Mesendoderm (in vitro differentiated cells): ENCODE results near the gene PPP2R5C.

Source experiments
- DNase-seq: peaks from one replicate; pipeline ENCODE4 v3.0.0; 2013
- H2AK5ac ChIP-seq: 2 replicates; pipeline ENCODE4 v1.6.1; 2013; ENCODE audit warnings: low read length, inconsistent platforms
- H2BK120ac ChIP-seq: 2 replicates; pipeline ENCODE4 v1.6.1; 2013; ENCODE audit warnings: low read depth, mild to moderate bottlenecking, low read length, moderate library complexity, mixed read lengths
- H2BK15ac ChIP-seq: replicated peaks from 2 replicates; pipeline ENCODE4 v1.6.1; 2013; ENCODE audit warnings: low read depth, mild to moderate bottlenecking, moderate library complexity
- H2BK5ac ChIP-seq: 2 replicates; pipeline ENCODE4 v1.6.1; 2013; ENCODE audit warnings: low read length, inconsistent platforms
- H3K18ac ChIP-seq: 2 replicates; pipeline ENCODE4 v1.6.1; 2013; ENCODE audit warnings: mild to moderate bottlenecking, low read length, mixed read lengths
- H3K23ac ChIP-seq: one replicate; pipeline ENCODE4 v1.6.1; 2013; ENCODE audit warnings: low read length
- H3K27ac ChIP-seq: 2 replicates; pipeline ENCODE4 v1.5.1; 2013; ENCODE audit warnings: low read depth, mild to moderate bottlenecking, inconsistent platforms, low read length, moderate library complexity
- H3K27me3 ChIP-seq: 2 replicates; pipeline ENCODE4 v1.6.1; 2013; ENCODE audit warnings: low read length, control low read depth, mild to moderate bottlenecking, inconsistent platforms; ENCODE audit not compliant: insufficient read depth, poor library complexity
- H3K36me3 ChIP-seq: 2 replicates; pipeline ENCODE4 v1.6.1; 2013; ENCODE audit warnings: low read length, inconsistent platforms; ENCODE audit not compliant: control insufficient read depth, insufficient read depth
- H3K4ac ChIP-seq: one replicate; pipeline ENCODE4 v1.6.1; 2013; ENCODE audit warnings: low read depth, mild to moderate bottlenecking, low read length, moderate library complexity
- H3K4me1 ChIP-seq: 2 replicates; pipeline ENCODE4 v1.6.1; 2013; ENCODE audit warnings: low read depth, low read length, inconsistent platforms; ENCODE audit not compliant: control insufficient read depth
- H3K4me2 ChIP-seq: 2 replicates; pipeline ENCODE4 v1.6.1; 2013; ENCODE audit warnings: low read length
- H3K4me3 ChIP-seq: 2 replicates; pipeline ENCODE4 v1.5.1; 2013; ENCODE audit warnings: mild to moderate bottlenecking, low read length
- H3K56ac ChIP-seq: one replicate; pipeline ENCODE4 v1.6.1; 2013; ENCODE audit warnings: low read length
- H3K79me1 ChIP-seq: 2 replicates; pipeline ENCODE4 v1.6.1; 2013; ENCODE audit warnings: low read length, inconsistent platforms
- H3K79me2 ChIP-seq: 2 replicates; pipeline ENCODE4 v1.6.1; 2013; ENCODE audit warnings: mild to moderate bottlenecking, low read length; ENCODE audit not compliant: control insufficient read depth, insufficient read depth
- H3K9ac ChIP-seq: 2 replicates; pipeline ENCODE4 v1.6.1; 2013; ENCODE audit warnings: low read length, inconsistent platforms
- H4K5ac ChIP-seq: one replicate; pipeline ENCODE4 v1.6.1; 2013; ENCODE audit warnings: low read length
- H4K8ac ChIP-seq: one replicate; pipeline ENCODE4 v1.6.1; 2013; ENCODE audit warnings: low read depth, mild to moderate bottlenecking, control low read depth, low read length, moderate library complexity
- WGBS: extraction: QIAGEN DNeasy Blood & Tissue Kit; methylation state at CpG from one replicate; pipeline ENCODE4 v1.1.7; 2013; ENCODE audit warnings: low lambda C conversion rate, missing lambda C conversion rate; ENCODE audit not compliant: insufficient coverage; ENCODE audit errors: extremely low coverage; 5-methylcytosine and 5-hydroxymethylcytosine counted together

Gene PPP2R5C

GRCh38 chr14:101915871-101916815 is 154.6 kb downstream of the PPP2R5C start:
- H3K79me1 ChIP-seq, result no peaks in the 10 kb centered on the region
- no peak overlapping the region for H4K5ac ChIP-seq
- H4K8ac ChIP-seq, result no peak overlapping the region
- no peak overlapping the region for H2BK15ac ChIP-seq
- no peaks in the 10 kb centered on the region for H3K27me3 ChIP-seq
- H2BK120ac ChIP-seq, result no peak overlapping the region
- H3K23ac ChIP-seq, result peak overlapping the region; percentile 80
- H3K36me3 ChIP-seq, result no peaks in the 10 kb centered on the region
- H3K4me1 ChIP-seq, result peaks cover 7% of the 10 kb centered on the region
- no peak overlapping the region for H3K9ac ChIP-seq
- no peak overlapping the region for H2BK5ac ChIP-seq
- no peak overlapping the region for H3K4me2 ChIP-seq
- no CpG with 5 or more reads among the region's 23 CpGs for WGBS
- DNase-seq, result no peak
- no peaks in the 10 kb centered on the region for H3K79me2 ChIP-seq
- no peak overlapping the region for H3K56ac ChIP-seq
- H3K4me3 ChIP-seq, result no peak overlapping the region
- no peak overlapping the region for H2AK5ac ChIP-seq
- no peak overlapping the region for H3K27ac ChIP-seq
- no peak overlapping the region for H3K18ac ChIP-seq
- H3K4ac ChIP-seq, result no peak overlapping the region

- Histone ChIP-seq H2BK5ac (no peak overlapping the region), H3K9ac (no peak overlapping the region), H2BK15ac (no peak overlapping the region), H3K27ac (no peak overlapping the region), H3K36me3 (no peaks in the 10 kb centered on the region), H3K4me1 (peaks cover 7% of the 10 kb centered on the region), H3K18ac (no peak overlapping the region), H3K79me1 (no peaks in the 10 kb centered on the region), H4K5ac (no peak overlapping the region), H3K79me2 (no peaks in the 10 kb centered on the region), H3K56ac (no peak overlapping the region), H2BK120ac (no peak overlapping the region), H3K4me3 (no peak overlapping the region), H3K4ac (no peak overlapping the region), H4K8ac (no peak overlapping the region), H2AK5ac (no peak overlapping the region), H3K27me3 (no peaks in the 10 kb centered on the region), H3K23ac (peak overlapping the region; percentile 80), H3K4me2 (no peak overlapping the region)
- no CpG with 5 or more reads among the region's 18 CpGs for WGBS
- no peak for DNase-seq
Measured at GRCh38 chr14:101916816-101917412, 155.4 kb downstream of the PPP2R5C start.

DNA sequence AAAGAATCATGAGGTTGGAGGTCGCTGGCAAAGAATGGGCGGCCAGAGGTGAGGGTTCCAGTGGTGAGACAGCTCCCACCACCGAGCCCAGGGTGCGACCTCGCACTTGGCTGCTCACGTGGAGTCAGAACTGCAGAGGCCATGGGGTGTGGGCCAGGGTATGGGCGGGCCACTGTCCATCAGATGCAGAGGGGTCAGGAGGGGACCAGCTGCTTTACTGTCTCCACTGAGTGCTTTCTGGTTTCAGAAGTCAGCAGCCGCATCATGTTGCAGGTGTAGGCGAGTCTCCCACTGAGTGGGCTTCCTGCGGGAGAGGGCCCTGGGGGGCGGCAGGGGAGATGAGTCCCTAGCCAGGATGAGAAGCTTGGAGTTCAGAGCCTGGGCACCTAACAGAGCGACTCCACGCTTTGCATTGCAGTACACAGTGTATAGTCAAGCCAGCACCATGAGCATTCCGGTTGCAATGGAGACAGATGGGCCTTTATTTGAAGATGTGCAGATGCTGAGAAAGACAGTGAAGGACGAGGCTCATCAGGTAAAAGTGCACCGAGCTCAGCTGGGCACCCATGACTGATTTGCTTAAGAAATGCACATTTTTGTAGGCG is 156.0 kb downstream of the PPP2R5C start:
- H3K56ac ChIP-seq, result peak overlapping the region; percentile 1
- no peaks in the 10 kb centered on the region for H3K79me1 ChIP-seq
- no CpG with 5 or more reads among the region's 17 CpGs for WGBS
- H3K4me2 ChIP-seq, result no peak overlapping the region
- H3K36me3 ChIP-seq, result no peaks in the 10 kb centered on the region
- H3K4ac ChIP-seq, result no peak overlapping the region
- H3K27ac ChIP-seq, result no peak overlapping the region
- no peak overlapping the region for H3K9ac ChIP-seq
- no peaks in the 10 kb centered on the region for H3K79me2 ChIP-seq
- DNase-seq, result no peak
- no peak overlapping the region for H2BK5ac ChIP-seq
- H2BK15ac ChIP-seq, result no peak overlapping the region
- no peak overlapping the region for H2BK120ac ChIP-seq
- H3K4me1 ChIP-seq, result peaks cover 7% of the 10 kb centered on the region
- no peak overlapping the region for H3K18ac ChIP-seq
- no peak overlapping the region for H2AK5ac ChIP-seq
- no peak overlapping the region for H4K5ac ChIP-seq
- no peaks in the 10 kb centered on the region for H3K27me3 ChIP-seq
- H4K8ac ChIP-seq, result no peak overlapping the region
- H3K23ac ChIP-seq, result no peak overlapping the region
- no peak overlapping the region for H3K4me3 ChIP-seq

DNA sequence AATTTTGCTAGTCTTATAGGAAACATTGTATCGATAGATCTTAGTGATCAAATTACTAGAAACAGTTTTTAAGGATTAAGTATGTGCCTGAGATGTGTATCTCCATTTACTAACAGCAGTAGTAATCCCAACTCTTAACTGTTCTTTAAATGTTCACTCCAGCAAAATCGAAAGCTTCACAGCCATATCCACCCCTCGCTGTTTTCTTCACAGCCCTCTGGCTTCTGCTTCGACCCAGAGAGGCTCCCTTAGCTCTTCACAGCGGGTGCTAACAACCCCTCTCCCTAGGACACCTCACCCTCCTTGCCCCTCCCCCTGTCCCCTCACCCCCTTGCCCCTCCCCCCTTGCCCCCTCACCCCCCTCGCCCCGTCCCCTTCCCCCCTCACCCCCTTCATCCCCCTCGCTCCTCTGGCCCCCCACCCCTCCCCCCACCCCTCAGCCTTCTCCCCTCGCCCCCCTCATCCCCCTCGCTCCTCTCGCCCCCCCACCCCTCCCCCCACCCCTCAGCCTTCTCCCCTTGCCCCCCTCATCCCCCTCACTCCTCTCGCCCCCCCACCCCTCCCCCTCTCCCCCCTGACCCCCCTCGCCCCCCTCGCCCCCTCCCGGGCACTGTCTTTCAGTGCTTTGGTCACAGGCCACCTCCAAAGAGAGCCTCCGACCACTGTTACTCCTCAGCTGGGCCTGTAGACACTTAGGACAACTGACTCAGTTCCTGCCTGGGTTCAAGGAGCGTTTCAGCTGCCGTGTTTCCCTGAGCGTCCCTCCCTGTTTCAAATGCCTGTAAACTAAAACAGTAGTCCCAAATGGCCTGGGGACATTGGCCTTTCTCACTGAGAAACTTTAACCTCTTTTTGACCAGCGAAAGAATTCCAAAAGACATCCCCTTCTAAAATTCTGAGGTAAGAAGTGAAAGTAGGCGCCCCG is 156.8 kb downstream of the PPP2R5C start:
- Histone ChIP-seq H4K8ac (no peak overlapping the region), H4K5ac (no peak overlapping the region), H2BK120ac (no peak overlapping the region), H3K18ac (no peak overlapping the region), H2BK15ac (no peak overlapping the region), H3K4me3 (no peak overlapping the region), H3K4me1 (peaks cover 7% of the 10 kb centered on the region), H3K27ac (peak overlapping the region; percentile 17), H3K23ac (no peak overlapping the region), H3K4ac (no peak overlapping the region), H3K4me2 (no peak overlapping the region), H3K56ac (no peak overlapping the region), H2BK5ac (no peak overlapping the region), H3K79me1 (no peaks in the 10 kb centered on the region), H3K36me3 (no peaks in the 10 kb centered on the region), H3K9ac (no peak overlapping the region), H3K79me2 (no peaks in the 10 kb centered on the region), H3K27me3 (no peaks in the 10 kb centered on the region), H2AK5ac (no peak overlapping the region)
- DNase-seq, result peak; percentile 37
- no CpG with 5 or more reads among the region's 22 CpGs for WGBS

GRCh38 chr14:101920271-101920670 is 158.8 kb downstream of the PPP2R5C start:
- no peak overlapping the region for H2BK15ac ChIP-seq
- H3K79me1 ChIP-seq, result no peaks in the 10 kb centered on the region
- no peak overlapping the region for H3K4me2 ChIP-seq
- no peak overlapping the region for H3K4ac ChIP-seq
- no peak overlapping the region for H4K8ac ChIP-seq
- no peak overlapping the region for H3K18ac ChIP-seq
- no peak overlapping the region for H3K4me3 ChIP-seq
- WGBS, result no CpG with 5 or more reads among the region's 4 CpGs
- no peak overlapping the region for H4K5ac ChIP-seq
- no peak overlapping the region for H3K56ac ChIP-seq
- no peaks in the 10 kb centered on the region for H3K36me3 ChIP-seq
- H3K27ac ChIP-seq, result no peak overlapping the region
- no peak overlapping the region for H3K23ac ChIP-seq
- H3K79me2 ChIP-seq, result no peaks in the 10 kb centered on the region
- H2BK5ac ChIP-seq, result no peak overlapping the region
- H3K4me1 ChIP-seq, result peaks cover 7% of the 10 kb centered on the region
- DNase-seq, result no peak
- no peak overlapping the region for H3K9ac ChIP-seq
- H3K27me3 ChIP-seq, result no peaks in the 10 kb centered on the region
- no peak overlapping the region for H2AK5ac ChIP-seq
- H2BK120ac ChIP-seq, result no peak overlapping the region
